K562 (cell line): ENCODE results near the gene CCT3. TPM values are rescaled to one million over a fixed set of nuclear protein-coding genes. Genes with fewer than 3 reads are reported as not detected.
A peak's percentile ranks its signal among the peaks of the same experiment; 100 is the strongest.

ENCODE experiments used
- ATF7 ChIP-seq: fragments of 450-650 bp; IDR thresholded peaks from 2 replicates; pipeline ENCODE4 v1.7.1; 2014; ENCODE audit warnings: mild to moderate bottlenecking, moderate library complexity
- CREBBP ChIP-seq: IDR thresholded peaks from one replicate; pipeline ENCODE4 v1.6.1; 2012; ENCODE audit warnings: low read depth, mild to moderate bottlenecking, control low read depth, inconsistent platforms, low read length
- ELF1 ChIP-seq: fragments of 200-800 bp; sonication (Bioruptor generic); IDR thresholded peaks from 2 replicates; pipeline ENCODE4 v1.6.1; 2016; ENCODE audit warnings: missing genetic modification characterization, missing compliant biosample characterization
- EP300 ChIP-seq: IDR thresholded peaks from 2 replicates; pipeline ENCODE4 v1.6.1; 2012; ENCODE audit warnings: low read length, improper control_type of control experiment
- FOXO4 ChIP-seq: fragments of 450-650 bp; formaldehyde crosslinking; IDR thresholded peaks from 2 replicates; pipeline ENCODE4 v1.4.0; 2020; ENCODE audit warnings: mild to moderate bottlenecking, moderate library complexity
- HOXB6 ChIP-seq: fragments of 250-450 bp; sonication (Bioruptor Pico); IDR thresholded peaks from 2 replicates; pipeline ENCODE4 v1.5.1; 2022; ENCODE audit warnings: mild to moderate bottlenecking, borderline replicate concordance
- MAFG ChIP-seq: fragments of 450-650 bp; conservative IDR thresholded peaks from 2 replicates; pipeline ENCODE4 v1.6.1; 2016; ENCODE audit warnings: missing genetic modification characterization, missing compliant biosample characterization
- MAZ ChIP-seq, 2 experiments: fragments of 450-650 bp in 1 of 2; sonication (generic) in 1 of 2; formaldehyde crosslinking; IDR thresholded peaks in 1 of 2; conservative IDR thresholded peaks in 1 of 2; 2 replicates each; pipeline versions ENCODE4 v1.4.0 to v1.5.0; 2020; ENCODE audit warnings: mild to moderate bottlenecking in 1 of 2, missing genetic modification reagents in 1 of 2
- PHF20 ChIP-seq: fragments of 450-650 bp; IDR thresholded peaks from 2 replicates; pipeline ENCODE4 v1.6.1; 2018; ENCODE audit not compliant: partially characterized antibody
- SMAD1 ChIP-seq: fragments of 150-350 bp; IDR thresholded peaks from 2 replicates; pipeline ENCODE4 v1.6.1; 2014; ENCODE audit warnings: low read length, low read depth; ENCODE audit not compliant: partially characterized antibody
- TRIM24 ChIP-seq, 2 experiments: fragments of 450-650 bp; IDR thresholded peaks; 2 replicates each; pipeline ENCODE4 v1.6.1; 2016
- TSC22D4 ChIP-seq: fragments of 450-650 bp; IDR thresholded peaks from 2 replicates; pipeline ENCODE4 v1.6.1; 2016; ENCODE audit warnings: missing genetic modification characterization, missing biosample characterization, control low read depth
- ZC3H8 ChIP-seq: fragments of 450-650 bp; IDR thresholded peaks from 2 replicates; pipeline ENCODE4 v1.6.1; 2017
- ZNF124 ChIP-seq: sonication (generic); formaldehyde crosslinking; IDR thresholded peaks from 2 replicates; pipeline ENCODE4 v1.8.1; 2022; ENCODE audit warnings: missing genetic modification reagents
- ZNF3 ChIP-seq: fragments of 250-450 bp; sonication (Bioruptor Pico); IDR thresholded peaks from 2 replicates; pipeline ENCODE4 v1.5.0; 2021; ENCODE audit warnings: mild to moderate bottlenecking, moderate library complexity
- ZNF398 ChIP-seq: fragments of 250-450 bp; sonication (Bioruptor Pico); IDR thresholded peaks from 2 replicates; pipeline ENCODE4 v1.8.0; 2021; ENCODE audit warnings: moderate library complexity, mild to moderate bottlenecking, inconsistent platforms
- ZNF445 ChIP-seq: fragments of 250-450 bp; sonication (Bioruptor Pico); IDR thresholded peaks from 2 replicates; pipeline ENCODE4 v1.4.0; 2020; ENCODE audit warnings: low read depth, mild to moderate bottlenecking, moderate library complexity
- ZSCAN32 ChIP-seq: fragments of 450-650 bp; formaldehyde crosslinking; IDR thresholded peaks from 2 replicates; pipeline ENCODE4 v1.4.0; 2020; ENCODE audit warnings: mild to moderate bottlenecking, moderate library complexity
- polyA plus RNA-seq, 8 experiments: library from polyadenylated mRNA; depleted of rRNA in 4 of 8; stranded (reverse) in 5 of 8; unstranded in 3 of 8; fragments of >200 nt; fragmentation: Nextera tagmentation in 2 of 8; fragmentation: Illumina TruSeq in 1 of 8; extraction: Ambion mirVana in 2 of 8; extraction: Trizol in 1 of 8; gene quantifications; 2 replicates each; pipeline versions ENCODE4 v1.2.1 to v1.2.3, GENCODE V29; 2011 to 2014; ENCODE audit warnings: inconsistent platforms in 1 of 8, missing spikeins in 1 of 8
- total RNA-seq, 7 experiments: library from RNA; depleted of rRNA in 6 of 7; stranded (reverse); fragments of >200 nt in 6 of 7; fragmentation: Illumina TruSeq in 2 of 7; extraction: Trizol in 2 of 7; gene quantifications; 2 replicates each; pipeline versions ENCODE4 v1.2.1 to v1.2.3, GENCODE V29; 2011 to 2021; ENCODE audit warnings: low replicate concordance in 1 of 7
- TF ChIP-seq, protein P1 (sequence below): sonication (generic); formaldehyde crosslinking; IDR thresholded peaks from 2 replicates; pipeline ENCODE4 v1.8.1; 2023; ENCODE audit warnings: mild to moderate bottlenecking, missing genetic modification reagents
- TF ChIP-seq, protein P2 (sequence below): fragments of 450-650 bp; IDR thresholded peaks from 2 replicates; pipeline ENCODE4 v1.6.1; 2014; ENCODE audit warnings: low read depth, mild to moderate bottlenecking, moderate library complexity, borderline replicate concordance
- TF ChIP-seq, protein P3 (sequence below): IDR thresholded peaks from 2 replicates; pipeline ENCODE4 v1.6.1; 2011; ENCODE audit warnings: borderline replicate concordance, low read depth, mild to moderate bottlenecking, moderate library complexity, low read length; ENCODE audit not compliant: insufficient read depth, poor library complexity, severe bottlenecking

Gene CCT3
- total and polyA plus RNA-seq, 9 of the 15 experiments (the other 6 are each of a cell fraction or from before 2014, with no cell fraction given) = 475 to 1,167 (median 610) TPM

- TF ChIP-seq, protein P1, sequence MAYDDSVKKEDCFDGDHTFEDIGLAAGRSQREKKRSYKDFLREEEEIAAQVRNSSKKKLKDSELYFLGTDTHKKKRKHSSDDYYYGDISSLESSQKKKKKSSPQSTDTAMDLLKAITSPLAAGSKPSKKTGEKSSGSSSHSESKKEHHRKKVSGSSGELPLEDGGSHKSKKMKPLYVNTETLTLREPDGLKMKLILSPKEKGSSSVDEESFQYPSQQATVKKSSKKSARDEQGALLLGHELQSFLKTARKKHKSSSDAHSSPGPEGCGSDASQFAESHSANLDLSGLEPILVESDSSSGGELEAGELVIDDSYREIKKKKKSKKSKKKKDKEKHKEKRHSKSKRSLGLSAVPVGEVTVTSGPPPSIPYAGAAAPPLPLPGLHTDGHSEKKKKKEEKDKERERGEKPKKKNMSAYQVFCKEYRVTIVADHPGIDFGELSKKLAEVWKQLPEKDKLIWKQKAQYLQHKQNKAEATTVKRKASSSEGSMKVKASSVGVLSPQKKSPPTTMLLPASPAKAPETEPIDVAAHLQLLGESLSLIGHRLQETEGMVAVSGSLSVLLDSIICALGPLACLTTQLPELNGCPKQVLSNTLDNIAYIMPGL = no peak
- TF ChIP-seq SMAD1 (no peak), ZC3H8 (0 out of 2 replicates have a peak, but pooled peaks have one; percentile 12), EP300 (no peak), ATF7 (no peak), ZSCAN32 (no peak), MAZ (CRISPR knock-in tag; conservative IDR thresholded peaks at IDR 0.05 in 1 of 2, IDR thresholded peaks at IDR 0.05 in 1 of 2) (no peak; a peak in 1 of 4 replicates), PHF20 (peak; percentile 51), TRIM24 (IDR thresholded peaks at IDR 0.05) (no peak), ZNF3 (CRISPR knock-in tag) (no peak), MAFG (tag) (no peak), TSC22D4 (tag) (no peak), ZNF398 (no peak), ZNF445 (CRISPR knock-in tag) (no peak), FOXO4 (no peak), HOXB6 (CRISPR knock-in tag) (no peak), ZNF124 (no peak), CREBBP (no peak), ELF1 (tag) (no peak)
- TF ChIP-seq, protein P2, sequence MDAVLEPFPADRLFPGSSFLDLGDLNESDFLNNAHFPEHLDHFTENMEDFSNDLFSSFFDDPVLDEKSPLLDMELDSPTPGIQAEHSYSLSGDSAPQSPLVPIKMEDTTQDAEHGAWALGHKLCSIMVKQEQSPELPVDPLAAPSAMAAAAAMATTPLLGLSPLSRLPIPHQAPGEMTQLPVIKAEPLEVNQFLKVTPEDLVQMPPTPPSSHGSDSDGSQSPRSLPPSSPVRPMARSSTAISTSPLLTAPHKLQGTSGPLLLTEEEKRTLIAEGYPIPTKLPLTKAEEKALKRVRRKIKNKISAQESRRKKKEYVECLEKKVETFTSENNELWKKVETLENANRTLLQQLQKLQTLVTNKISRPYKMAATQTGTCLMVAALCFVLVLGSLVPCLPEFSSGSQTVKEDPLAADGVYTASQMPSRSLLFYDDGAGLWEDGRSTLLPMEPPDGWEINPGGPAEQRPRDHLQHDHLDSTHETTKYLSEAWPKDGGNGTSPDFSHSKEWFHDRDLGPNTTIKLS = no peak
- TF ChIP-seq, protein P3, sequence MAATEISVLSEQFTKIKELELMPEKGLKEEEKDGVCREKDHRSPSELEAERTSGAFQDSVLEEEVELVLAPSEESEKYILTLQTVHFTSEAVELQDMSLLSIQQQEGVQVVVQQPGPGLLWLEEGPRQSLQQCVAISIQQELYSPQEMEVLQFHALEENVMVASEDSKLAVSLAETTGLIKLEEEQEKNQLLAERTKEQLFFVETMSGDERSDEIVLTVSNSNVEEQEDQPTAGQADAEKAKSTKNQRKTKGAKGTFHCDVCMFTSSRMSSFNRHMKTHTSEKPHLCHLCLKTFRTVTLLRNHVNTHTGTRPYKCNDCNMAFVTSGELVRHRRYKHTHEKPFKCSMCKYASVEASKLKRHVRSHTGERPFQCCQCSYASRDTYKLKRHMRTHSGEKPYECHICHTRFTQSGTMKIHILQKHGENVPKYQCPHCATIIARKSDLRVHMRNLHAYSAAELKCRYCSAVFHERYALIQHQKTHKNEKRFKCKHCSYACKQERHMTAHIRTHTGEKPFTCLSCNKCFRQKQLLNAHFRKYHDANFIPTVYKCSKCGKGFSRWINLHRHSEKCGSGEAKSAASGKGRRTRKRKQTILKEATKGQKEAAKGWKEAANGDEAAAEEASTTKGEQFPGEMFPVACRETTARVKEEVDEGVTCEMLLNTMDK = no peak
These were observed 258 bp downstream of the CCT3 start (continued) for GRCh38 chr1:156337888-156338179.
